GM12891 (cell line): ENCODE data around the gene ZSWIM7.

Experiments
- PAX5 ChIP-seq: IDR thresholded peaks from 2 replicates; pipeline ENCODE4 v1.6.1; 2011; ENCODE audit warnings: low read length, moderate library complexity, mild to moderate bottlenecking; ENCODE audit not compliant: insufficient read depth, severe bottlenecking
- POLR2A ChIP-seq: IDR thresholded peaks from 2 replicates; pipeline ENCODE4 v1.6.1; 2011; ENCODE audit warnings: low read depth, low read length, control low read depth
- POLR2AphosphoS5 ChIP-seq: IDR thresholded peaks from 2 replicates; pipeline ENCODE4 v1.6.1; 2011; ENCODE audit warnings: low read depth, low read length, control low read depth
- POU2F2 ChIP-seq: IDR thresholded peaks from 2 replicates; pipeline ENCODE4 v1.6.1; 2011; ENCODE audit warnings: low read depth, mild to moderate bottlenecking, control low read depth, low read length, moderate library complexity
- SPI1 ChIP-seq: IDR thresholded peaks from 2 replicates; pipeline ENCODE4 v1.6.1; 2011; ENCODE audit warnings: low read depth, low read length, control low read depth
- TAF1 ChIP-seq: IDR thresholded peaks from 2 replicates; pipeline ENCODE4 v1.6.1; 2011; ENCODE audit warnings: low read depth, low read length, control low read depth

DNA sequence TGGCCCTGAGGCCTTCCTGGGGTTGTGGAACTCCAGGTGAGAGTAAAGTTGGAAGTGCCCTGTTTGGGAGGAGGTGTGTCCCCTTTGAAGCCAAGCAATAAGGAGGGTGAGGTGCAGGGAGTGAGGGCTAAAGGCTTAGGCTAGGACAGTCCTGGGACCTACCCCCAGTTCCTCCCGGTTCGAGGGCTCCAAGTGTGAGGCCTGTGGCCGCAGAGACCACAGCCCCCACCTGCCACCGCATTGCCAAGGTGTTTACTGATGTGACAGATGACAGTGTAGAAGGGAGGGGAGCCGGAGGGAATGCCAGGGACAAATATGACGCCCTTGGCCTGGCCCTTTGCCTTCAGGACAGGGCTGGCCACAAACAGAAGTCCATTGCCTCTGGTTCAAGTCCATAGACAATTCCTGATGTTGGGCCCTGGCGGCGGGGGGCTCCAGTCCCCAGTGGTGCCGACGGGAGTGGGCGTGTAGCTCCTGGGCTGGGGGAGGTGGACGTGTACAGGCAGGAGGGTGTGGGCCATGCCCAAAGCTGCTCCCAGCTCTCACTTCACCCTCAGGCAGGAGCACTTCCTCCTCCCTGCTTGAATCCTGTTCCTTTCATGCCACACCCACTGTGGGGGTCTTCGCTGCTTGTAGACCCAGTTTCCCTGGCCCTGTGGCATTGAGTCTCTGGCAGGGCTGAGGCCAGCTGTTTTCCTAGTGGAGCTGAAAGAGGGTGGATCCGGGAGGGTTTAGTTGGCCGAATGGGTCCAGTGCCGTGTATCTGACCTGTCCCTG is 51.3 kb downstream of the ZSWIM7 start:
- no peak for TF ChIP-seq POLR2AphosphoS5
- TF ChIP-seq SPI1: no peak
- no peak for TF ChIP-seq POLR2A
- TF ChIP-seq TAF1: no peak
- TF ChIP-seq POU2F2: no peak
- no peak for TF ChIP-seq PAX5
